T-helper 22 cell (primary cell): ENCODE data around the gene ODAD3.
"Not testable (repeated sequence)": the region's sequence is repeated elsewhere in the genome, so short reads cannot be mapped to it uniquely, and the experiment has no call there.

Experiments used
- DNase-seq: peaks from one replicate; pipeline ENCODE4 v3.0.0-alpha.2; 2020; ENCODE audit warnings: low read depth

The ODAD3 gene

GRCh38 chr19:11460207-11460606 is 25.3 kb upstream of the ODAD3 start:
- DNase-seq: no peak

- DNase-seq: not testable (repeated sequence)
Observed at GRCh38 chr19:11458912-11459311, 24.0 kb upstream of the ODAD3 start.

- no peak for DNase-seq
Observed at GRCh38 chr19:11458236-11458900, 23.4 kb upstream of the ODAD3 start.

- no peak for DNase-seq
Observed at GRCh38 chr19:11457831-11458230, 22.9 kb upstream of the ODAD3 start.

- no peak for DNase-seq
Observed at GRCh38 chr19:11457115-11457514, 22.2 kb upstream of the ODAD3 start.

GRCh38 chr19:11456659-11457058 is 21.7 kb upstream of the ODAD3 start:
- no peak for DNase-seq

GRCh38 chr19:11455233-11455554 is 20.3 kb upstream of the ODAD3 start:
- DNase-seq: not testable (repeated sequence)

GRCh38 chr19:11453468-11454341 is 18.8 kb upstream of the ODAD3 start:
- DNase-seq: no peak

GRCh38 chr19:11452620-11453310 is 17.8 kb upstream of the ODAD3 start:
- no peak for DNase-seq

GRCh38 chr19:11451871-11452619 is 17.1 kb upstream of the ODAD3 start:
- no peak for DNase-seq

GRCh38 chr19:11451327-11451870 is 16.5 kb upstream of the ODAD3 start:
- no peak for DNase-seq

- no peak for DNase-seq
Observed at GRCh38 chr19:11450570-11451326, 15.8 kb upstream of the ODAD3 start.

- no peak for DNase-seq
Observed at GRCh38 chr19:11448923-11449554, 14.1 kb upstream of the ODAD3 start.

GRCh38 chr19:11448410-11448809 is 13.5 kb upstream of the ODAD3 start:
- no peak for DNase-seq

- DNase-seq: no peak
Observed at GRCh38 chr19:11447347-11448262, 12.7 kb upstream of the ODAD3 start.

- DNase-seq: no peak
Observed at GRCh38 chr19:11446652-11447301, 11.9 kb upstream of the ODAD3 start.

- no peak for DNase-seq
Observed at GRCh38 chr19:11446271-11446651, 11.3 kb upstream of the ODAD3 start.

- no peak for DNase-seq
Observed at GRCh38 chr19:11445141-11445540, 10.2 kb upstream of the ODAD3 start.

- DNase-seq: no peak
Observed at GRCh38 chr19:11444059-11444458, 9.1 kb upstream of the ODAD3 start.
